ENCODE measurements around the gene SSTR5.

SSTR5 gene

DNA sequence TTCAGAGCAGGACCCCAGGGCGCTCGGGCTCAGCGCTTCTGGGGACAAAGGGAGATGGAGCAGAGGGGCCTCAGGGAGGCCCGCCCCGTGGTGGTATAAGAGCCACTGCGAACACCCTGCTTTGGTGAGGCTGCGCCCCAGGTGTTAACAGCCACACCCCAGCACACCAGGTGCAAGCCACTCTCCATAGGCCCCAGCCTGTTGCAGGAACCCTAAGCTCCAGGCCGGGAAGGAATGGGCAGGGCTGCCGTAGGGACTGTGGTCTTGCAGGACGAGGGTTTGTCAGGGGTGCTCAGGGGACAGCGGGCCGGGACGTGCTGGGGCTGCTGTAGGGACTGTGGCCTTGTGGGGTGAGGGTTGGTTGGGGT is 17.0 kb upstream of the SSTR5 start:
- DNase-seq = no peak

DNA sequence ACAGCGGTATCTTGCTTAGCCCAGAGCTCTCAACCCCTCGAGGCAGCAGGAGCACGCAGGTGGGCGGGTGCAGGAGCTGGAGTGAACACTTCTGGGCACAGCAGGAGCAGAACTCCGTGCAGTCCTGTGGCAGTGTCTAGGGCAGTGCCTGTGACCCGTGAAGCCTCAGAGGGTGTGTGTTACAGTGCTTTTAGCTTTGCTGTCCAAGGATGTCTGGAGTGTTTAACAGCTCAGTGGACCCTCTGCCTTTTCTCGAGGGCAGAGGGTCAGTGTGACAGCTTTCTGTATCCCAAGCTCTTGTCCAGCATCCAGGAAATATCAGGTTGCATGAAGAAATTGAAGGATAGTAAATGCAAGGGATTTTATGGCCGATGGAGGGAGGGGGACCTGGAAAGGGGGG is 16.4 kb upstream of the SSTR5 start:
- DNase-seq = no peak

DNA sequence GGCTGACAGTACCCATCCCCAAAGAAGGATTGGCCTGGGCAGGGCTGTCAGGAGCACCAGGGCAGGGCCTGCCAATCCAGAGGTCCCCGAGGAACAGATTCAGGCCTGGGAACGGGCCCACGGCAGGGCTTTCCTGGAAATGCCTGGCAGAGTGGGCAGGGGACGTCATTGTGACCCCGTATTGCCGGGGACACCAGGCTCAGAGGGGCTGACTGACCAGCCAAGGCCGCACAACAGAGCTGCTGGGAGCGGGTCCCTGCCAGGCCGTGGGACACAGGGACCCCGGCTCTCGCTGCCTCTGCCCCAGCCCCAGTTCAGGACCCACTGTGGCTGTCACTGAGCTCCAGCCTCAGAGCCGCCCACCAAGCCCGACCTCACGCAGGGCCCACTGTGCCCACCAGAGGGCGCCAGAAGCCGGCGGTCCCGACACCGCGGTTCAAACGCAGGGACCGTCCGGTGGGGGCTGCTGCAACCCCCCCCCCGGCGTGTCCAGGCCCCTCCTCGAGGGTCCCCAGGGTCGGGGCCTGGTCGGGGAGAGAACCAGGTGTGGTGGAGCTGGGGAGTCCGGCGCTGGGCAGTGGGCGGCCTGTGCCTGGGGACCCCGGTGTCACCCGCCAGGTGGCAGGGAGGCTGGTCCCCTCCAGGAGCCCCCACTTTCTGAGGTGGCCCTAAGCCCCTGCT is 15.2 kb upstream of the SSTR5 start:
- peak; percentile 52 for DNase-seq

DNA sequence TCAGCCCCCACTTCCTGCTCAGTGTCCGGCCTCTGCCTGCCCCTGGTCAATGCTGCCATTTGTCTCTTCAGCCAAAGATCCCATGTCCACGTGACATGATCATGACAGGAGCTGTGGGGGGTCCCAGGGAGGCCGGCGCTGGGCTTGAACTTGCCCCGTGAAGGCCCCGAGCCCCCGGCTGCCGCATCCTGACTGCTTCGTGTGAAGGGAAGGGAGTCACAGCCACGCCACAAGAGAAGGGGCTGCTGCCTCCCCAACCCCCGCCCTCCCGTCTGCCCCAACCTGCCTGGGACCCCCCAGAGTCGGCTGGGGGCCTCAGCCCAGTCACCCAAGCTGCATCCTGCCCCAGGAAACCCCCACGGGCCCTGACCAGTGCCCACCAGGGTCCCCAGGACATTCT is 14.3 kb upstream of the SSTR5 start:
- DNase-seq = no peak

DNA sequence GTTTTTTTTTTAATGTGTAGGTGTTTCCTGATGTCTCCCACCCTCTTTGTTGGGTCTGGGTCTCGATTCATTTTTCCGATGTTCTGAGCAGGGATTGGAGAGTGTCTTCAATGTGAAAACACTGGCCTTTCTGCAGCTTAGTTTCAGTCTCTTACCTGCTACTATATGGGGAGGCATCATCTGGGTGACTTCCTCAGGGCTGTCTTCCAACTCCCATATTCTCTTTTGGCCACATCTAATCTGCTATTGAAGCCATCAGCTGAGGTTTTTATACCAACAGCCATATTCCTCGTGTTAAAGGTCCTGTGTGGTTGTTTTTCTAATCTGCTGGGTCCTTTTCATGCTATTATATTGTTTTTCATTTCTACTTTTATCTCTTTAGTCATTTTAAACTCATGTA is 13.2 kb upstream of the SSTR5 start:
- DNase-seq = no peak

DNA sequence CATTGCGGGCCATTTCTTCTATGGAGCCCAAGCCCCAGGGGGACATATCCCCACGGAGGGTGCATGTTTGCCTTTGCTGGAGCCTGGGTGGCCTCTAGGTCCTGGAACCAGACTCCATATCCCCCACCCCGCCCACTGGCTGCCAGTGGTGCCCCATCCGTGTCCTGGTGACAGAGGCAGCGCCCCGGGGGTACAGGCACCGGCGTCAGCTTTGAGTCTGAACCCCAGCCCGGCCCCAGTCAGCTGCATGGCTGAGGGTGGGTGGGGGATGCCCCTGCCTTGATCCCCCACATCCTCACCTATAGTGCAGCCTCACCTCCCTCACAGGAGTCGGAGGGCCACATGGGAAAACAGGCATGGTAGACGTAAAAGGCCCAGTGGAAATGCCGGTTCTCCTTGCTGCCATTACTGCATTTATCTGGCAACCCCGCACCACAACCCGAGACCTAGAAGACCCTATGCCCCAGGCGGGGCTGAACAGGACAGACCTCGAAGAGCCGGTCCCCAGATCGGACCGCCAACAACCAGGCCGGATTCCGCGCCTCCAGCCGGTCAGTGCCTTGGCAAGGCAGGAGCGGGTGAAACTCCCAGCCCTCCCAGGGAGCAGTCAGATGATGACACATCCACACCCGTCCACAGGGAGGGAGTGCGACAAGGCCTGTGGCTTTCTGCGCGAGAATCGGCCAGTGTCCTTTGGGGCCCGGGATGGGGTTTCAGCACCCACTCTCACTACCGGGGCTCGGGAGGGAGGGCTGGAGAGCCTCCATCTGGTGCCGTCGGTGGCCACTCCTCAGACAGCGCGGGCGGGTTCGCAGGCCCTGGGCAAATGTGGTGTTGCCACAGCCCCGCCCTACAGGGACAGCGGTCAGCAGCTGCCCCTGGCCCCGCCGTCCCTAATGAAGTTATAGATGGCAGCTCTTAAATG is 11.9 kb upstream of the SSTR5 start:
- DNase-seq = no peak

DNA sequence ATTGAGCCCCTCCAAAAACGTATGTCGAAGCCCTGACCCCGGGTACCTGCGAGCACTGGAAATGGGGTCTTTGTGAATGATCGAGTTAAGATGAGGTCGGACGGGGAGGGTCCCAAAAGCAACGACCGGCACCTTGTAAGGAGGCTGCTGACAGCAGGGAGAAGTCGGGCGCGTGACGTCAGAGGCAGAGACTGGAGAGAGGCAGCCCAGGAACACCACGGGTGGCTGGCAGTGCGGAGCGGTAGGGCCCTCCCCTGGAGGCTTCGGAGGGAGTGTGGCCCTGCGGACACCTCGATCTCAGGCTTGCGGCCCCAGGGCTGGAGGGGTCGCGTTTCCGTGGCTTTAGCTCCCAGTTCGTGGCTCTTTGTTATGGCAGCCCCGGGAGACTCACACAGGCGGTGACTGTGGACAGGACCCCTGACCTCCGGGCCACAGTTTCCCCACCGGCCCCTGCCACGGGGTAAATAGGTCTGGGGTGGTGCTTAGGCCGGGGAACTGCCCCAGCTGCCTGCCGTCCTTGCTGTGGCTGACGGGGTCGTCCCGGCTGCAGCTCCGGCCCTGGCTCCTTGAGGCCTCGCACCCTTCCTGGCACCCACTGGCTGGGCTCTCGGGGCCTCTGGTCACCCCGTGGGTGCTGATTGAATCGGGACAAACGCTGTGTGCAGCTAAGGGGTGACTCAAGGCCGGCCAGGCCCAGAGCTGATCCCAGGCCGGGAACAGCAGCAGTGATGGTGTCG is 10.6 kb upstream of the SSTR5 start:
- DNase-seq = no peak

DNA sequence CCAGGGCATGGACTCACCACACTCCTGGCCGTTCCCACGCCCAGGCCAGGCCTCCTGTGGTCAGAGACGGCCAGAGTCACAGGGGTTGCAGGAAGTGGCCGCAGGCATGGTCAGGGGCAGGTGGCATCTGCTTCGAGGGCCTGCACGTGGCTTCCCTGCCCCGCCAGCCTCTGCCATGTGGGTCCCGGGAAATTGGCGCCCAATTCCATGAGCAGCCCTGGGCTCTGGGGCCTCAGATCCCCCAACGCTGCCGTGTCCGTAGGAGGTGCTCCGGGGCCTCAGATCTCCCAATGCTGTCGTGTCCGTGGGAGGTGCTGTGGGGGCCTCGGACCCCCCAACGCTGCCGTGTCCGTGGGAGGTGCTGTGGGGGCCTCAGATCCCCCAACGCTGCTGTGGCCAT is 9.7 kb upstream of the SSTR5 start:
- DNase-seq = no peak

DNA sequence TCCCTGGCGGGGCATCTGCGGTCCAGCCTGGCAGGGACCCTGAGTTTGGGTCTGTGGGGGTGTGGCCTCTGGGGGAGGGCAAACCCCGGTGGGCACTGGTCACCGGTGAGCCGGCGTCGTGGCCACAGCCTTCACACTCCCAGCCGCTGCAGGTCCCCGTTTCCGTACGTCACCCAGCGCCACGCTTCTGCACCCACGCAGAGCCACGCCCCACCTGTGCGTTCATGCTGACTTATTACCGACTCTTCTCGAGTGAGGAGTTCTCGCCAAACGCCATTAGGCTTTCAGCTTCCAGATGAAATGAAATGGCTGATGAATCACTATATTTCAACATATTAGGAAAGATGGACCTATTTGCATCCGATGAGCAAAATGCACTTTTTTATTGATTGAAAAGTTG is 8.8 kb upstream of the SSTR5 start:
- DNase-seq = no peak

DNA sequence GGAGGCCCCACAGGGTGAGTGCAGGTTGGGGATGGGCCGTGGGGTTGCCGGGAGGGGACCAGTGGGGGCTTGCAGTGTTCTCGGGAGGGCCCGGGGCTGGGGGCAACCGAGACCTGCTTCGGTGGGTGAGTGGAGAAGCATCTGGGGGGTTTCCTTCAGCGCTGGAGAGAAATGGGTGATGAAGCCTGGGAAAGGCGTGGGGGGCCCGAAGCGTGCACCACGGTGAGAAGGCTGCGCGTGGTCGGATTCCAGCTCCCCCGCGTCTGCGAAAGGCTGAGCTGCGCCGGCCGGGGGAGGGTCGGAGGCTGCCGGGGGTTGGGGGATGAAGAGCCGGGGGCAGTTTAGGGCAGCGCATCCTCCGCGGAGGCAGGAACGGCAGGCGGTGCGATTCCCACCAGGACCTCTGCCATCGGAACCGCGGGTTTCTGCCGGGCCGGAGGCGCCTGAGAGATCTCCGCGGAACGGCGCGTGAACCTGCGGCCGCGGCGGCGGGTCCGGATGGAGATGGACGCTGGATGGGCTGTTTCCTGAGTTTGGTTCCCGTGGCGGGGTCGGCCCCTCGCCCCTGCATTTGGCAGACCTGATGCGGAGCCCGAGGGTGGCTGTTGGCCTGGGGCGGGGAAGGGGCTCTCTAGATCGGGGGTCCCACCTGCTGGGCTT is 6.9 kb upstream of the SSTR5 start:
- DNase-seq = no peak

DNA sequence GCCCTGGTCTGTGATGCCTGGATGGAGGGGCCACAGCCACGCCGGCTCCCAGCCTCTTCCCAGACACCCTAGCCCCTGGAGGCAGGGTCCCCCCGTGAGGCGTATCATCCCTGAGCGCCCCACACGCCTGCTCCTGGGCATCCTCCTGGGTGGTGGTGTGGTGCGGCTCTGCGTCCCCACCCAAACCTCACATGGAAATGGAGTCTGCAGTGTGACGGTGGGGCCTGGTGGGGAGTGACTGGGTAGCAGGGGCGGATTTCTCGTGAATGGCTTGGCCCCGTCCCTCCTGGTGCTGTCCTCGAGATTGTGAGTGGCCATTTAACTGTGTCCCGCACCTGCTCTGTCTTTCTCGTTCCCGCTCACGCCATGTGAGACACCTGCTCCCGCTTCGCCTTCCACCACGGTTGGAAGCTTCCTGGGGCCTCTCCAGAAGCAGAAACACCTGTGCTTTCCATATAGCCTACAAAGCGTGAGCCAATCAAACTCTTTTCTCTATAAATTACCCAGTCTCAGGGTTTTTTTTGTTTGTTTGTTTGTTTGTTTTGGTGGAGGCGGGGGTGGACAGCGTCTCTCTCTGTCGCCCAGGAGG is 5.9 kb upstream of the SSTR5 start:
- no peak for DNase-seq

DNA sequence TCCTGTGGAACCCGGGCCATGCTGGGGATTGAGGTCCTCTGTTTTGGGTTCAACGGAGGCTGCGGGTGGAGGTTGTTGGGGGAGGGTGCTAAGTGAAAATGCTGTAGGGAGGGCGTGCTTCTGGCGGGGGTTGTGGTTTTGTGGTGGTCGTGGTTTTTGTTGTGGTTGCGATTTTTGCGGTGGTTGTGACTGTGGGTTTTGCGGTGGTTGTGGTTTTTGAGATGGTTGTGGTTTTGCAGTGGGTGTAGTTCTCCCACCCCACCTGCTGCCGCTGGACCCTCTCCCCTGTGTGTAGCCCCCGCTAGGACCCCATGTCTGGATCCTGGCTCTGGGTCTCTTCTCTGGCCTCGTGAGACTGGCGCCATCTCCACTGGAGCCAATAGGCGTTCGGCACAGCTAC is 4.9 kb upstream of the SSTR5 start:
- no peak for DNase-seq

DNA sequence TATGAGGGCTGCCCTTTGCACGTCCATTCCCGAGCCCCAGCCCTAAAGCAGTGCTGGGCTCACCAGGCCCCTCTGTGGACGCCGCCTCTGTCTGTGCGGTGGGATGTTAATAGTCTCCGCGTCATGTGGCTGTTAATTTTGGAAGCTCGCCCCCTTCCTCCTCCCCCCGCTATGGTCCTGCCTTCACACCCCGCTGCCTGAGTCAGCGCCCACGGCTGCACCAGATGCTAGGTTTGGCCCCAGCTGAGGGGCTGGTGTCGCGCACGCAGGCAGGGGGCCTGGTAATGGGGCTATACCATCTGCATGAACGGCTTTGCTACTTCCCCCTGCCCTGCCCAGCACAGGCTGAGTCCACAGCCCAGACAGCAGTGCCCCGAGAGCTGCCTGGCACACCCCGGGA is 4.1 kb upstream of the SSTR5 start:
- DNase-seq = no peak

DNA sequence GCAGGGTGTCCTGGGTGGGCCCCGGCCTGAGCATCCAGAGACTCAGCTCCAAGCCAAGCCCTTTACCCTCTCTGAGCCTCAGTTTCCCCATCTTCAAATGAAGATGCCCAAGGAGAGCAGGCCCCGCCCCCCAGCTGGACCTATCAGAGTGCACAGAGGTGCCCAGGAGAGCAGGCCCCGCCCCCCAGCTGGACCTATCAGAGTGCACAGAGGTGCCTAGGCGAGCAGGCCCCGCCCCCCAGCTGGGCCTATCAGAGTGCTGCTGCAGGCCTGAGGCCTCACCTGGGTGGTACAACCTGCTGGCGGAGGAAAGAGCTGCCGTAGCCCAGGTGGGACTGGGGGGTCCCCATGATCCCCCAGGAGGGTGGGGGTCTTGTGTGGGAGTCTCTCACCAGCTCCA is 3.4 kb upstream of the SSTR5 start:
- DNase-seq = no peak

DNA sequence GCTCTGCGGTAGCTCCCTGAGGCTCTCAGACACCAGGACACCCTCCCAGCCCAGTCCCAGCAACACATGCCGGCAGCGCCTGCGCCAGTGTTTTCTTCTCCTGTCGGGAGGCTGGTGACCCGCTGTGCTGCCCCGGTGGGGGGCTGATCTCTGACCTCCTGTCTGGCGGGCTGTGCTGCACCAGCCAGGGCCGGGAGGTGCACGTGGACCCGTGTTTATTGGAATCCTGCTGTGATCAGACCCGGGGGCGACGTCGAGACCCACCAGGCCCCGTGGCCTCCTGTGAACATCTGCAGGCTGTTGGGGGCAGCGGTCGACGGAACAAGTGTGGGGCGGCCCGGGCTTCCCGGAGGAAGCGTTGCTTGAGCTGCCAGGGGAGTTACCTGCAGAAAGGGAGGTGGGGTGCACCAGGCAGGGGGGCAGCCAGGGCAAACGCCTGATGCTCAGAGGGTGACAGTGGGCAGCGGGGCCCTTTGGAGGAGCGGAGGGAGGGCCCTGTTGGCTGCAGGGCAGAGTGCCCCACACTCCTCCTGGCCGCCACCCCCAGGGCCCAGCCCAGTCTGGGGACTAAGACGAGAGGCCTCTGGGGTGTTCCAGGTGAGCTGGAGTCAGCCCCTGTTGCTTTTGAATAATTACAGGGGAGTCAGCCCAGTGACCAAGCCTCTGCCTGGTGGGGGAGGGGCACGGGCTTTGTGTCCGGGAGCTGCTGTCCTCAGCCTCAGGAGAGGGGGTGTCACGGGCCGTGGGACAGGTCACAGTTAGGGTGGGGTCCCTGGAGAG is 2.3 kb upstream of the SSTR5 start:
- DNase-seq = no peak

DNA sequence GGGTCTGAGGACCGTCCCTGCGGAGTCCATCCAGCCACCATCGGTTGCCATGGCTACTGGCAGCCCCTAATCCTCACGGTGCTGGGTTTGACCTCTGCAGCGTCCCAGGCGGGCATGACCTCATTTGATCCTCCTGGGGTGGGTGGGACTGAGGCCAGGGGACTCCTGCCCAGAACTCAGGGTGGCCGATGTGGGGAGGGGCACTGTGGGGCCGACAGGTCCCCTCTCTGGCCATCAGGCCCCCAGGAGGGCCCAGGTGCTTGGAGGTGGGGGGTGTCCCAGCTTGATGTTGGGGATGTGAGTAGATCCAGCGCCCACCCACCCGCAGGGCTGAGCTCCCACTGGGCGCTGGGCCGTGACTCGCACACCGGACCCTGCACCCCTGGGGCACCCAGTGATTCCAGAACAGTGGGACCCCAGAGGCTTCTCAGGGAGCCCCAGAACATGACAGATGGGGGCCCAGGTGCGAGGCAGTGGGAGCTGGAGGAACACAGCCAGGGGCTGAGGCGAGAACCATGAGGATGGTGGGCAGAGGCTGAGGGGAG is 1.6 kb upstream of the SSTR5 start:
- DNase-seq = no peak

DNA sequence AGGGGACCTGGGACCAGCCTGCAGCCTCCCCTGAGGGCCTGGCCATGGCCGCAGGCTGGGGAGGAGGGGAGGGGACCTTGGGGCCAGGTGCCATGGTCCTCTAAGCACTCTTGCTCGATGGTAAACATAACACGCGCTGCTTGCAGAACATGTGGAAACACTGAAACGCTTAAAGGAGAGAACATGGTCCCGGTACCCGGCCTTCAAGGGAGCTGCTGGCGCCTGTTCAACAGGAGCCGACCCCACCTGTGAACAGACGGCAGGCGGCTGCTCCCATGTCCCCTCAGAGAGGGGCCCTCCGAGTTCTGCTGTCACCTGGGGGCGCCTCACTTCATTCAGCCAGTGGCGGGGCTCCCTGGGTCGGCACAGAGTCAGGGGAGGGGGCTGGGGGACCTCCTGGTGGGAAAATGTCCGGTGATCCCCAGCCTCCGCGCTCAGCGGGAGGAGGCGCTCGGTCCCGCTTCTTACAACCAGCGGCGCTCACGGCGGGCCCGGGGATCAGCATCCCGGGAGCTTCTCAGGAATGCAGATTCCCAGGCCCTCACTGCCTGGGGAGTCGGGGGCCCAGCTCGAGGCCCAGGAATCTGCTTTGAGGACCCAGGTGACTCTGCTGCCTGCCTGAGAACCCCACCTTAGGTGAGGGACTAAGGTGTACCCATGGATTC is 854 bp upstream of the SSTR5 start:
- DNase-seq = no peak

DNA sequence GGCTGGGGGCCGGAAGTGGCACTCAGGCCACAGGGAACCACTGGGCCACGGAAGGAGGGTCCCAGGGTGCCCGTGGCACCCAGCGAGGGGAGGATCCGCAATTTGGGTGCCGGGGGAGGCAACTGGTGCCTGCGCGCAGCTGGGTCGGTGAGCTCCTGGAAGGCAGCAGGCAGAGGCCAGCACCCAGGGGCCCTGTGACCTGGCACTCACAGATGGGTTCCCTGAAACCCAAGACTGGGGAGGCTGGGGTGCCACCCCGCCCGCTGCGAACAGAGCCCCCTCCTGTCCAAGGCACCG is 663 bp downstream of the SSTR5 start:
- DNase-seq = no peak

DNA sequence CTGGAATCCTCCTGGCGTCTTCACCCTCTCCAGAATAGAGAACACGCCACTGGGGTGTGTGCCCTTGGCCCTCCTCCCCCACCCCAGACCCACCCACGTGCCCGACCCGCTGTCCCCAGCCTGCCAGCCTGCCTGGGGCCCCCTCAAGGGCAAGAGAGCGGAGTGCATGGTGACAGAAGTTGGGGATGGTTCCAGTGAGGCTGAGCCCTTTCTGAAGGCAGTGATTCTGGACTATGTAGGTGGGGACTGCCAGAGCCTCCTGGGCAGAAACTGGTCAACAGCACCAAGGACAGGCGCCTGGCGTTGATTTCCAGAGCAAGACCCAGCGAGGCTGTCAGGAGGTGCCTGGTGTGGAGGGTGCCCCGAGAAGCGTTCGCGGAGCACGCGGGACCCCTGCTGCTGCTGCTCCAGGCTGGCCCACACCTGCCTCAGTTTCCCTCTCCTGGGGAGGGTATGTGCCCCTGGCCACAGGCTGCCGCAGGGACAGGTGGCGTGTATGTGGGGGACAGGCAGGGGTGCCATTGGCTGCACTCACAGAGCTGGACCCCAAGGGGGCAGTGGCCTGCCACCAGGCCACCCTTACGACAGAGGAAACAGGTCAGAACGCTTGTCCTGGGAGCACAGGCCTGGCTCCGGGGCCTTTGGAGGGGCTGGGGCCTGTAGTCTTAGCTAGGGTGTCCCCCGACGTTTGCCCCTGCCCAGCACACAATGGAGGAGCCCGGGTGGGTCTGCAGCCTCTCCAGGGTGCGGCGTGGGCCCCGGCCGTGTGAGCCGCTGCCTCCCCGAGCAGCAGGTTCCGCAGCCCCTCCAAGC is 1.2 kb downstream of the SSTR5 start:
- no peak for DNase-seq

DNA sequence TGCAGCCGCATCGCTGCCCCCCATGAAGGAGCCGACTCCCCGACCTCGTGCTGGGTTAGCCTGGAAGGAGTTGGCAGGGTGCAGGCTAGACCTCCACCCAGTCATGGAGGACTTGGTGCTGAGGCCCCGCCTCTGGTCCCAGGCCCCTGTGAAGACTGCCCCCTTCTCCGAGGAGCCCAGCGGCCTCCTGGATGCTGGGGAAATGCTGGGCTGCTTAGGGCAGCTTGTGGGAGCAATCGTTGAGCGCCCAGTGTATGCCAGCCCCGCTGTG is 1.8 kb downstream of the SSTR5 start:
- DNase-seq = no peak

DNA sequence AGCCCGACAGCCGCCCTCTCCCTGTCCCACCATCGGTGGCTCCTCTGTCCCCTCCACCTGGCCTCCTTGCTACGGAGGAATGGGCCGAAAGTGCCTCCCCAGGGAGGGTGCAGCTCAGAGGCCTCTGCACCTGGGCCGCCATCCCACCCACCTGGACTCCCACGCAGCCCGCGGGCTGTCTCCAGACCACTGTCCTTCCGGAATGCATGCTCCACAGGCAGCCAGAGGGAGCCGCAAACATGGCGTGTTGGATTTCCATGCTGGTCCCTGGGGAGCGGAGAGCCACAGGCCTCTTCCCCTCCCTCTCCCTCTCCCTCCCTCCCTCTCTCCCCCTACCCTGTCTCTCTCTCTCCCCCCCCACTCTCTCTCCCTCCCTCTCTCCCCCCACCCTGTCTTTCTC is 3.0 kb downstream of the SSTR5 start:
- no peak for DNase-seq

Measured in effector CD4-positive, alpha-beta T cell (primary cell).